Measurements from ENCODE around the gene TNNI3K.

TNNI3K gene

GRCh38 chr1:74434321-74434720, 199.1 kb downstream of the TNNI3K start:
- DNase-seq (ENCODE audit: low spot score) = no peak

GRCh38 chr1:74436078-74436477, 200.9 kb downstream of the TNNI3K start:
- no peak for DNase-seq (ENCODE audit: low spot score)

GRCh38 chr1:74437035-74437434, 201.8 kb downstream of the TNNI3K start:
- no peak for DNase-seq (ENCODE audit: low spot score)

- DNase-seq (ENCODE audit: low spot score) = no peak
Observed at GRCh38 chr1:74452035-74452434, 216.8 kb downstream of the TNNI3K start.

- no peak for DNase-seq (ENCODE audit: low spot score)
Observed at GRCh38 chr1:74453277-74453676, 218.1 kb downstream of the TNNI3K start.

- no peak for DNase-seq (ENCODE audit: low spot score)
Observed at GRCh38 chr1:74455390-74455789, 220.2 kb downstream of the TNNI3K start.

GRCh38 chr1:74457253-74457652, 222.1 kb downstream of the TNNI3K start:
- no peak for DNase-seq (ENCODE audit: low spot score)

GRCh38 chr1:74463333-74463988, 228.3 kb downstream of the TNNI3K start:
- DNase-seq (ENCODE audit: low spot score) = no peak

GRCh38 chr1:74464037-74464436, 228.8 kb downstream of the TNNI3K start:
- no peak for DNase-seq (ENCODE audit: low spot score)

GRCh38 chr1:74465193-74465681, 230.1 kb downstream of the TNNI3K start:
- no peak for DNase-seq (ENCODE audit: low spot score)

GRCh38 chr1:74467786-74468377, 232.7 kb downstream of the TNNI3K start:
- no peak for DNase-seq (ENCODE audit: low spot score)

- DNase-seq (ENCODE audit: low spot score) = peak; percentile 3
Observed at GRCh38 chr1:74468982-74469603, 233.9 kb downstream of the TNNI3K start.

GRCh38 chr1:74470251-74470650, 235.1 kb downstream of the TNNI3K start:
- no peak for DNase-seq (ENCODE audit: low spot score)

- DNase-seq (ENCODE audit: low spot score) = no peak
Observed at GRCh38 chr1:74470936-74471335, 235.7 kb downstream of the TNNI3K start.

GRCh38 chr1:74471470-74471869, 236.3 kb downstream of the TNNI3K start:
- DNase-seq (ENCODE audit: low spot score) = no peak

GRCh38 chr1:74474585-74474984, 239.4 kb downstream of the TNNI3K start:
- no peak for DNase-seq (ENCODE audit: low spot score)

GRCh38 chr1:74478979-74479378, 243.8 kb downstream of the TNNI3K start:
- DNase-seq (ENCODE audit: low spot score) = no peak

GRCh38 chr1:74480068-74480467, 244.9 kb downstream of the TNNI3K start:
- no peak for DNase-seq (ENCODE audit: low spot score)

- DNase-seq (ENCODE audit: low spot score) = no peak
Observed at GRCh38 chr1:74481607-74482006, 246.4 kb downstream of the TNNI3K start.

- DNase-seq (ENCODE audit: low spot score) = no peak
Observed at GRCh38 chr1:74485622-74486021, 250.4 kb downstream of the TNNI3K start.

GRCh38 chr1:74486036-74486435, 250.8 kb downstream of the TNNI3K start:
- no peak for DNase-seq (ENCODE audit: low spot score)

- DNase-seq (ENCODE audit: low spot score) = no peak
Observed at GRCh38 chr1:74496669-74497068, 261.5 kb downstream of the TNNI3K start.

GRCh38 chr1:74498901-74499300, 263.7 kb downstream of the TNNI3K start:
- DNase-seq (ENCODE audit: low spot score) = no peak
